ENCODE measurements around the gene PRKCA.

PRKCA gene

GRCh38 chr17:66583112-66583748 lies 280.8 kb downstream of the PRKCA start:
- Histone ChIP-seq H3K4me3 (ENCODE audit: insufficient read depth, low read depth, low read length, poor library complexity, severe bottlenecking) (no peak overlapping the region), H3K36me3 (ENCODE audit: control insufficient read depth, insufficient read depth, low read length) (no peaks in the 10 kb centered on the region), H3K4me1 (ENCODE audit: control insufficient read depth, insufficient read depth, low read length, poor library complexity, severe bottlenecking) (no peaks in the 10 kb centered on the region), H3K27ac (ENCODE audit: insufficient read depth, low read length, poor library complexity, severe bottlenecking) (no peak overlapping the region), H3K27me3 (replicated peaks; ENCODE audit: control insufficient read depth, insufficient read depth, low read length, poor library complexity, severe bottlenecking) (no peaks in the 10 kb centered on the region), H3K9me3 (ENCODE audit: control insufficient read depth, low read length) (no peaks in the 10 kb centered on the region)
- DNase-seq, result no peak

- no peak for DNase-seq
- no peaks in the 10 kb centered on the region for H3K4me1 ChIP-seq (ENCODE audit: control insufficient read depth, insufficient read depth, low read length, poor library complexity, severe bottlenecking)
- H3K9me3 ChIP-seq (ENCODE audit: control insufficient read depth, low read length), result no peaks in the 10 kb centered on the region
- no peak overlapping the region for H3K27ac ChIP-seq (ENCODE audit: insufficient read depth, low read length, poor library complexity, severe bottlenecking)
- H3K27me3 ChIP-seq (replicated peaks; ENCODE audit: control insufficient read depth, insufficient read depth, low read length, poor library complexity, severe bottlenecking), result no peaks in the 10 kb centered on the region
- no peak overlapping the region for H3K4me3 ChIP-seq (ENCODE audit: insufficient read depth, low read depth, low read length, poor library complexity, severe bottlenecking)
- H3K36me3 ChIP-seq (ENCODE audit: control insufficient read depth, insufficient read depth, low read length), result no peaks in the 10 kb centered on the region
These were observed 282.5 kb downstream of the PRKCA start for GRCh38 chr17:66584927-66585326.

GRCh38 chr17:66585472-66585871 lies 283.1 kb downstream of the PRKCA start:
- H3K36me3 ChIP-seq (ENCODE audit: control insufficient read depth, insufficient read depth, low read length), result no peaks in the 10 kb centered on the region
- H3K27me3 ChIP-seq (replicated peaks; ENCODE audit: control insufficient read depth, insufficient read depth, low read length, poor library complexity, severe bottlenecking), result no peaks in the 10 kb centered on the region
- no peaks in the 10 kb centered on the region for H3K9me3 ChIP-seq (ENCODE audit: control insufficient read depth, low read length)
- DNase-seq, result no peak
- H3K4me3 ChIP-seq (ENCODE audit: insufficient read depth, low read depth, low read length, poor library complexity, severe bottlenecking), result no peak overlapping the region
- no peak overlapping the region for H3K27ac ChIP-seq (ENCODE audit: insufficient read depth, low read length, poor library complexity, severe bottlenecking)
- H3K4me1 ChIP-seq (ENCODE audit: control insufficient read depth, insufficient read depth, low read length, poor library complexity, severe bottlenecking), result no peaks in the 10 kb centered on the region

GRCh38 chr17:66589892-66590291 lies 287.5 kb downstream of the PRKCA start:
- Histone ChIP-seq H3K27me3 (replicated peaks; ENCODE audit: control insufficient read depth, insufficient read depth, low read length, poor library complexity, severe bottlenecking) (no peaks in the 10 kb centered on the region), H3K4me1 (ENCODE audit: control insufficient read depth, insufficient read depth, low read length, poor library complexity, severe bottlenecking) (no peaks in the 10 kb centered on the region), H3K9me3 (ENCODE audit: control insufficient read depth, low read length) (no peaks in the 10 kb centered on the region), H3K36me3 (ENCODE audit: control insufficient read depth, insufficient read depth, low read length) (no peaks in the 10 kb centered on the region), H3K4me3 (ENCODE audit: insufficient read depth, low read depth, low read length, poor library complexity, severe bottlenecking) (no peak overlapping the region), H3K27ac (ENCODE audit: insufficient read depth, low read length, poor library complexity, severe bottlenecking) (no peak overlapping the region)
- no peak for DNase-seq

GRCh38 chr17:66593116-66593515 lies 290.7 kb downstream of the PRKCA start:
- Histone ChIP-seq H3K27ac (ENCODE audit: insufficient read depth, low read length, poor library complexity, severe bottlenecking) (no peak overlapping the region), H3K4me3 (ENCODE audit: insufficient read depth, low read depth, low read length, poor library complexity, severe bottlenecking) (no peak overlapping the region), H3K36me3 (ENCODE audit: control insufficient read depth, insufficient read depth, low read length) (no peaks in the 10 kb centered on the region), H3K27me3 (replicated peaks; ENCODE audit: control insufficient read depth, insufficient read depth, low read length, poor library complexity, severe bottlenecking) (no peaks in the 10 kb centered on the region), H3K4me1 (ENCODE audit: control insufficient read depth, insufficient read depth, low read length, poor library complexity, severe bottlenecking) (no peaks in the 10 kb centered on the region), H3K9me3 (ENCODE audit: control insufficient read depth, low read length) (no peaks in the 10 kb centered on the region)
- DNase-seq, result no peak

GRCh38 chr17:66595893-66596292 lies 293.5 kb downstream of the PRKCA start:
- no peak for DNase-seq
- Histone ChIP-seq H3K4me3 (ENCODE audit: insufficient read depth, low read depth, low read length, poor library complexity, severe bottlenecking) (no peak overlapping the region), H3K27ac (ENCODE audit: insufficient read depth, low read length, poor library complexity, severe bottlenecking) (no peak overlapping the region), H3K9me3 (ENCODE audit: control insufficient read depth, low read length) (no peaks in the 10 kb centered on the region), H3K36me3 (ENCODE audit: control insufficient read depth, insufficient read depth, low read length) (no peaks in the 10 kb centered on the region), H3K4me1 (ENCODE audit: control insufficient read depth, insufficient read depth, low read length, poor library complexity, severe bottlenecking) (no peaks in the 10 kb centered on the region), H3K27me3 (replicated peaks; ENCODE audit: control insufficient read depth, insufficient read depth, low read length, poor library complexity, severe bottlenecking) (no peaks in the 10 kb centered on the region)

- no peak overlapping the region for H3K4me3 ChIP-seq (ENCODE audit: insufficient read depth, low read depth, low read length, poor library complexity, severe bottlenecking)
- no peak overlapping the region for H3K27ac ChIP-seq (ENCODE audit: insufficient read depth, low read length, poor library complexity, severe bottlenecking)
- no peaks in the 10 kb centered on the region for H3K4me1 ChIP-seq (ENCODE audit: control insufficient read depth, insufficient read depth, low read length, poor library complexity, severe bottlenecking)
- H3K9me3 ChIP-seq (ENCODE audit: control insufficient read depth, low read length), result no peaks in the 10 kb centered on the region
- no peaks in the 10 kb centered on the region for H3K36me3 ChIP-seq (ENCODE audit: control insufficient read depth, insufficient read depth, low read length)
- DNase-seq, result no peak
- no peaks in the 10 kb centered on the region for H3K27me3 ChIP-seq (replicated peaks; ENCODE audit: control insufficient read depth, insufficient read depth, low read length, poor library complexity, severe bottlenecking)
These were observed 300.4 kb downstream of the PRKCA start for GRCh38 chr17:66602659-66603384.

- no peaks in the 10 kb centered on the region for H3K36me3 ChIP-seq (ENCODE audit: control insufficient read depth, insufficient read depth, low read length)
- no peak overlapping the region for H3K4me3 ChIP-seq (ENCODE audit: insufficient read depth, low read depth, low read length, poor library complexity, severe bottlenecking)
- no peak for DNase-seq
- no peaks in the 10 kb centered on the region for H3K4me1 ChIP-seq (ENCODE audit: control insufficient read depth, insufficient read depth, low read length, poor library complexity, severe bottlenecking)
- H3K27ac ChIP-seq (ENCODE audit: insufficient read depth, low read length, poor library complexity, severe bottlenecking), result no peak overlapping the region
- H3K27me3 ChIP-seq (replicated peaks; ENCODE audit: control insufficient read depth, insufficient read depth, low read length, poor library complexity, severe bottlenecking), result no peaks in the 10 kb centered on the region
- no peaks in the 10 kb centered on the region for H3K9me3 ChIP-seq (ENCODE audit: control insufficient read depth, low read length)
These were observed 302.0 kb downstream of the PRKCA start for GRCh38 chr17:66604376-66604775.

GRCh38 chr17:66605541-66605940 lies 303.1 kb downstream of the PRKCA start:
- no peak for DNase-seq
- H3K27ac ChIP-seq (ENCODE audit: insufficient read depth, low read length, poor library complexity, severe bottlenecking), result no peak overlapping the region
- no peaks in the 10 kb centered on the region for H3K27me3 ChIP-seq (replicated peaks; ENCODE audit: control insufficient read depth, insufficient read depth, low read length, poor library complexity, severe bottlenecking)
- H3K4me1 ChIP-seq (ENCODE audit: control insufficient read depth, insufficient read depth, low read length, poor library complexity, severe bottlenecking), result no peaks in the 10 kb centered on the region
- no peaks in the 10 kb centered on the region for H3K36me3 ChIP-seq (ENCODE audit: control insufficient read depth, insufficient read depth, low read length)
- no peak overlapping the region for H3K4me3 ChIP-seq (ENCODE audit: insufficient read depth, low read depth, low read length, poor library complexity, severe bottlenecking)
- peaks cover 7% of the 10 kb centered on the region for H3K9me3 ChIP-seq (ENCODE audit: control insufficient read depth, low read length)

GRCh38 chr17:66610361-66611133 lies 308.1 kb downstream of the PRKCA start:
- no peaks in the 10 kb centered on the region for H3K36me3 ChIP-seq (ENCODE audit: control insufficient read depth, insufficient read depth, low read length)
- DNase-seq, result no peak
- no peak overlapping the region for H3K27ac ChIP-seq (ENCODE audit: insufficient read depth, low read length, poor library complexity, severe bottlenecking)
- H3K4me3 ChIP-seq (ENCODE audit: insufficient read depth, low read depth, low read length, poor library complexity, severe bottlenecking), result no peak overlapping the region
- peaks cover 11% of the 10 kb centered on the region for H3K9me3 ChIP-seq (ENCODE audit: control insufficient read depth, low read length)
- H3K27me3 ChIP-seq (replicated peaks; ENCODE audit: control insufficient read depth, insufficient read depth, low read length, poor library complexity, severe bottlenecking), result no peaks in the 10 kb centered on the region
- H3K4me1 ChIP-seq (ENCODE audit: control insufficient read depth, insufficient read depth, low read length, poor library complexity, severe bottlenecking), result no peaks in the 10 kb centered on the region
